Measurements from ENCODE around the gene LARP6.
A peak's percentile ranks its signal among the peaks of the same experiment; 100 is the strongest.
"Not testable (repeated sequence)": the region's sequence is repeated elsewhere in the genome, so short reads cannot be mapped to it uniquely, and the experiment has no call there.

The LARP6 gene

DNA sequence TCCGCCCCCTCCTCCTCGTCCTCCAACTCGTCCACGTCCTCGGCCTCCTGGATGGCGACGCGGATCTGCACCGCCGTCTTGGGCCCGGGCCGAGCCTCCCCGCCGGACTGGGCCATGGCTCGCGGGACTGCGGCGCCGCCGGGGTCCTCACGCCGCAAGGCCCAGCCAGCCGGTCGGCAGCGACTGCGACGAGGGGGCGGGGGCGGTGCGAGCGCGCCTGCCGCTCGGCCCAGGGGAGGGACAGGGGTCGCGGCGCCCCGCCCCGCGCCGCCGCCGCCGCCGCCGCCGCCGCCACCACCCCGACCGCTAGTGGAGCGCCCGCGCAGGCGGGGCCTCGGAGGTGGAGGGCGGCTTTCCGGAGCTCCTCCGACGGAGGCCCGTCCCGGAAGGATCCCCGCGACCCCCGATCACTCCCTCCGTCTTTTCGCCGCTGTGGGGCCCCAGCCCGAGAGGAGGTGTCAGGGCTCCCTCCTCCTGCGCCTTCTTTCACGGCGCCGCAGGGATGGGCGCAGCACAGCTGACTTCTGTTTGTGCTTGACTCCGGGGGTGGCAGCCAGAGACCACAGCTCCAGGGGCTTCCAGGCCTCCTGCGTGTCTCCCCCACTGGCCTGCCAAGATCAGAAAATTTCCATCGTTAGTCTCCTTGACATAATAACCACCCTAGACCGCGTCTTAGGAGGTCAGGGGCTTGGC, at the start of gene LARP6:
LARP6 (minus strand) TSS at position 185 of the 693 bp plus-strand sequence; CDS start at position 116, 69 bp downstream.
- DNase-seq = peak in 1 of 2 experiments; percentile 74

- no peak for DNase-seq
Observed at GRCh38 chr15:70902107-70902506, 48.1 kb upstream of the LARP6 start.

DNA sequence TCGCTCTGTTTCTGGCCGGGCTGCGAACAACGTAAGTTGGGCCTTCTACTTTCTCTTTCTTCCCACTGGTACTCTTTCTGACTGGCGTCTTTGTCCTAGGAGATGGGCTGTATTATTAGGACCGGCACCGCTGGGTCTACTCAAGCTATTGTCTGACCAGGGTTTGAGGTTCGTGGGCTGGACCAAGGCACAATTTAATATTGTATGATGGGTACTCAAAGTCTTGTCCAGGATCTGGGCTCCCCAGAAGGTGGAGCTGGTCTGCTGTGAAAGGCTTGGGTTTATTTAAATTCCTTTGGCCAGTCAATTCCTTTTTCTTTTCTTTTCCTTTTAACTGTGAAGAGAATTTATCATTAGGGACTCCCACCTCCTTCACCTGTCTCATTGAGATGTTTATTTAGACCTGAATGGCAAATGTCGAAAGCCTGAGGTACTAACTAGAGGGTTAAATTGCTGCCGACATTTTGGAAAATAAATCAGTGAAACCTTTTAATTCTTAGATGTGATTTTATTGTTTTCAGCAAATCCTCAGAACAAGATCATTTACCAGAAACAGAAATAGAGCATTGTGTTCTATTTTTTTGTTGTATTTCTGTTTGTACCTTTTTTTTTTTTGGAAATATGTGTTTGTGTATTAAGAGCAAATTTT, 39.1 kb upstream of the LARP6 start:
- peak; percentile 58 to 76 for DNase-seq

DNA sequence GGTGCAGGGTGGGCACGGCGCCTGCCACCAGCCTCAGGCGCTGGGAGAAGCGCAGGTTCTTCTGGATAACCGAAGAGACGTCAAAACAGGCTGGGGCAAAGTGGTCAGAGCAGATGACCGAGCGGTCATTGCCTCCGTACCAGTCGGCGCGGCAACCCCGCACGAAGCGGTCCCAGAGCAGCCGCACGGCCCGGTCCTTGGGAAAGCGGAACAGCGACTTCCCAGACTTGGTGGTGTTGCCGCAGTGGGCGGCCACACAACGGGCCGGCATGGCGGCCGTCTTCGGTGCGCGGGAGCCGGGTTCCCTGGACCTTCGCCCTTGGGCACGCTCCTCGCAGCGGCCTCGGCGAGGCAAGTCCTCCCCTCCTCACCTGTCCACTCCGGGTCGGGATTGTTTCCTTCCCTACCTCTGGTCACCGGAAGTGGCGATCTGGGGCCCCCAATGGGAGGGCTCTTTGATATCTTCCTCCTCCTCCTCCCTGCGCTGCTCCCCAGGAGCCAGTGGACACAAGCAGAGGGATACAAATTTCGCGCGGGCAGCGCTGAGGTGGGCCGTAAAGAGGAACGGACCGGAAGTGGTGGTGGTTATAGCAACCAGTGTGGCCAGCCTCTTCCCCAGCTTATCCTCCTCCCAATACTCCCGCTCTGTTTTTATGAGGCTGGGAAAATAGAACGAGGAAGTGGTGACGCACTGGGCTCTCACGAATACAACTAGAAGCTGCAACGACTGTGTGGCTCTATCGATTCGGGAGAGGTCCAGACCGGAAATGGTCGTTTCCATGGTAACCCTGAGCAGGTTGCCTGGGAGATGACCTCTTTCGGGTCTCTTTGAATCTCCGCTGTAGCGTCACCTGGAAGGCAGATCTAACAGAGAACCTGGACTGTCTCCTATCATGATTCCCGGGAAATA, 38.3 kb upstream of the LARP6 start, which contains the start of the genes LRRC49 and THAP10:
LRRC49 (plus strand) TSS at position 825 of the 910 bp plus-strand sequence; CDS start at position 894, 69 bp downstream.
THAP10 (minus strand) TSS at position 432 of the 910 bp plus-strand sequence; CDS start at position 271, 161 bp downstream.
- peak; percentile 97 to 98 for DNase-seq

DNA sequence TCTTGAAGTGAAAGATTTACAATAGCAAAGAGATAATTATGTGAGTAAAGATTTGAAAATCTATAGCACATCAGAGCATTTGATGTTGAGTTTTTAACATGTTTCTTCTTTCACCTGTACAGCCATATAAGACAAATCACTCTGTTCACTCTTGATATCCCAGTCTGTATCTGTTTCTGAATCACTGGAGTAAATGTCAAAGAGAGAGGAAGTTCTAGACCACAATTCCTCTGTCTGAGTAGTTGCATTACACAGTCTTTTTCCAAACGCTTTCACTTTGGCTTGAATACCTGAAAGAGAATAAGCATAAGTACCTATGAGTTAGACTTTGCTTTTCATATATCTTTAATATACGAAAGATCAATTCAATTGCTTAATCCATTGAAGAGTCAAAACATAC, 28.4 kb upstream of the LARP6 start:
- DNase-seq = no peak

- no peak for DNase-seq
Observed at GRCh38 chr15:70880781-70881180, 26.8 kb upstream of the LARP6 start.

DNA sequence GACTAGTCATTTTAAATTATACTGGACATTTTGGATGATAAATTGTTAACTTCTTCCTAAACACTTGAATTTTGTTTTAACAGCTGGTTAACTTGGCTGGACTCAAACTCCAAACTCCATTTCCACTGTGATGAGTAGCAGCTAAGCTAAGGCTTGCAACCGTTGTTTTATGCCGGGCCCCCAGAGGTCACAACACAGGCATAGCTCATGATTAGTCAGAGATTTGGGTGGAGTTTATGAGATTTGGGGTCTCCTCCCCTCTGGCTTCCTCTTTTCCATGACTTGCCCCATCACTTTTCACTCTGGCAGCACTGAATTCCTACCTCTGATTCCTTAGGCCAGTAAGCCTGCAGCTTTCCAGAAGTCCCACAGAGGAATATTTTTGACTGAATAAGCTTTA, 25.4 kb upstream of the LARP6 start:
- no peak for DNase-seq

DNA sequence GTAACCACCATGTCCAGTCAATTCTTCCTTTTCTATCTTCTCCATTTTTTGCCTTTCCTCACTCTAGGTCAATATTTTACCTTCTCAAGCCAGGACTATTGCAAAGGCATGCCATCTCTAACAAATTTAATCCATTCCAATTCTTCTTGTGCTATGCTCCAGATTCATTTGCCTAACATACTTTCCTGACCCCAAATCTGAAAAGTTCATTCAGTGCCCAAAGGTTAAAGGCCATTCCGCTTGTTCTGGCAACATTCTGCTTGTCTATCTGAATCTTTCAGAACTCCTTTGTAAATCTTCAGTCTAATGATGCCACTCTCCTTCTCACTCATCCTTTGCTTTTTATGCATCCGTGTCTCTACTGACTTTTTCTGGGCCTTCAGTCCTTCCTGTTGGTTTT, 22.7 kb upstream of the LARP6 start:
- no peak for DNase-seq

DNA sequence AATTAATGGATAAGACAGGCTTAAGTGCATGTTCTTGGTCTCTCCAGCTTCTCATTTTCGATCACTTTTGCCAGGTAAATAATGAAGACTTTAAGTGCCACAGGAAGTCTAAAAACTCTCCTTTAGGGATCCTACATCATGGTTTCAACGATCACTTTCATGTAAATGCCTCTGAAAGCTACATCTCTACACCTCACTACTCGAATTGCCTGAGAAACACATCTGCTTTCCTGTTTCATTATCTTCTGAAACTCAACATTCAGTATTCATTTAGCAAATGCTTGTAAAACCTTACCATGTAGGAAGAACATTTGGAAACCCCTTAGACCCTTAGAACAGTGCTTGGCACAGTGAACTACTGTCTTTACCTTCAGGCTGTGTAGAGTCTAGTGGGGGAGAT, 22.1 kb upstream of the LARP6 start:
- DNase-seq = no peak

DNA sequence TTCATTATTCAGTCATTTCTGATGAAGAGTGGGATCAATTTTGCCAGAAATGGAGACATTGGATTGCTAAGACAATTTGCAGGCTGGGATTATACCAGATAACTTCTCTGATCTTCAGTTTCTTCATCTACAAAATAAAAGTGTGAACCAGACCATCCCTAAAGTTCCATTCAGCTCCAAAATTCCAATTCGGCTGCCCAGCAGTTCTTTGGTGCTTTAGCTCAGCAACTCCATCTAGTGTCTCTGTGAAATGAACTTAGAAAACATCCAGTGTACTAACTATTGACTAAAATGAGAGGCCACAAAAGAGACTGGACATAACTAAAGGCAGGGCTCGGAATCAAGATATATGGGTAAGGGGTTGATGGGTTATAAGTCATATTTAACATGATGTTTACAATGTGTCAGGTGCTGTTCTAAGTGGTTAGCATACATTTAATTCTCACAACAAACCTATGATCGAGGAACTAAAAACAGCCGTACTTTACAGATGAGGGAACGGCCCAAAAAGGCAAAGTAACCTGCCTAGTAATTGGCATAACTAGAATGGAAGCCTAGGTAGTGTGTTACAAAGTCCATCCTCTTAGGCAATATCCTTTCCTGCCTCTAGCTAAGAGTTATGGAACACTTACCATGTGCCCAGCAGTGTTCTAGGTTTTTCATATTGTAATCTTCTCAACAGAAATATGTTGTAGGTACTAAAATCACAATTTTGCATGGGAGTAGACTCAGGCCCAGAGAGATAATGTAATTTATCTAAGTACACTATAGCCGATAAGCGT, 21.2 kb upstream of the LARP6 start:
- peak in 1 of 2 experiments; percentile 23 for DNase-seq

DNA sequence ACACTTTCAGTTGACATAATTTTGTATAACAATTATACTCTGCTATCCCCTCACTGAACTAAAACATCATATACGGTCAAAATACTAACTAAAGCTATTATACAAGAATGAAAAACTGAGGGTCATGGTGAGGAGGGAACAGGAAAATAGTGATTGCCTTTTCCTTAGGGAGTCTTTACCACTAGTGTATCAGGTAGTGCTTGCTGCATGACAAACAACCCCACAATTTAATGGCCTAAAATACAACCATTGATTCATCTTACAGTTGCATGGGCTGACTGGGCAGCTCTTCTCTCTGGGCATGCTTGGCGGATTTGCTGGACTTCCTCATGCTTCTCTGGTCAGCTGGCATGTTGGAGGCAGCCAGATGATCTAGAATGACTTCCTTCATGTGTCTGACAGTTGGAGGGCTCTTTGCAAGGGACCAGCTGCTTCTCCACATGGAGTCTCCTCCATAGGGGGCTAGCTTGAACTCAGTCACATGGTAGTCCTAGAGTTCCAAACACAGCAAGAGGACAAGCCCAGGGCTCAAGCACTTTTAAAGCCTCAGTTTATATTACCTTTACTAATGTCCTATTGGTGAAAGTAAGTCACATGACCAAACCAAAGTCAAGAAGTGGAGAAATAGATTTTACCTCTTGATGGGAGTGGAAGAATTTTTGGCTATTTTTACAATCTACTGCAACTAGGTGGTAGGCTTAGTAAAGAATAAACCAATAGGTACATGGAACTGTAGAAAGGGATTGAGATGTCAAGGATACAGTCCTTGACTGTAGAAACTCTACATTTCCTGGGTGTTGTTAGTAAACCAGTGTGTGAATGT, 19.5 kb upstream of the LARP6 start:
- no peak for DNase-seq

- not testable (repeated sequence) for DNase-seq
Observed at GRCh38 chr15:70871490-70871889, 17.5 kb upstream of the LARP6 start.

- no peak for DNase-seq
Observed at GRCh38 chr15:70870051-70870450, 16.1 kb upstream of the LARP6 start.

- DNase-seq = no peak
Observed at GRCh38 chr15:70869346-70869745, 15.4 kb upstream of the LARP6 start.

GRCh38 chr15:70867911-70868467, 14.0 kb upstream of the LARP6 start:
- DNase-seq = no peak

GRCh38 chr15:70866982-70867641, 13.2 kb upstream of the LARP6 start:
- no peak for DNase-seq

DNA sequence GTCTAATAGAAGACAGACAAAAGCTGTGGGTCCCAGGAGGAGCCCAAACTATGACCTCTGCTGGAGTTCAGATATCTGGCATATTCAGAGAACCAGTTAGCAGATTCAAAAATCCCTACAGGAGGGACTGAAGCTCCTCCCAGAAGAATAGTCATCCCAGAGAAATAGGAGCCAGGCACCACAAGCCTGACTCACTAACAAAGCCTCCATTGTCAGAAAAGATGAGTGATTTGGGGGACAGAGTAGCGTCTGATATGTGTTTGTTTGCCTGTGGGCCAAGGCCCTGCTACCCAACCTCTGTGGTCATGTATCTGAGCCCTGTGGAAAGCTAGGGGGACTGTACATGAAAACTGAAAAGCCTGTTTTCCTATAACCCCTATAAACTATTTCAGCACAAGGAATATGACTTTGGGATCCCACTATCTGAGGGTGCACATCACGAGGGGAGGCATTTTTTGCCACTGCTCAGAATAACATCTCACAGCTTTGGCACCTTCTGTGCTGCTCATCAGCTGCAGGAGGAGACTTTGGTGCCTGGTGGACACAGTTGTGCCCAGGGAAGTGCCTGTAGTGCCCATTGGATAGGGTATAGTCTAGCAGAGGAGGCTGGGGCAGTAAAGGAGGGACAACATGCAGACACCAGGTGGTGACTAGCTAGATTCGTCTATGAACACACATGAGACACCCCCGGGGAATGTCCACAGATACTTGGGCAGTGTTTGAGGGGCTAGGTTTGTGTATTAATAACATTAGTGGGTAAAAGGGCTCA, 9.7 kb upstream of the LARP6 start:
- peak in 1 of 2 experiments; percentile 34 for DNase-seq

DNA sequence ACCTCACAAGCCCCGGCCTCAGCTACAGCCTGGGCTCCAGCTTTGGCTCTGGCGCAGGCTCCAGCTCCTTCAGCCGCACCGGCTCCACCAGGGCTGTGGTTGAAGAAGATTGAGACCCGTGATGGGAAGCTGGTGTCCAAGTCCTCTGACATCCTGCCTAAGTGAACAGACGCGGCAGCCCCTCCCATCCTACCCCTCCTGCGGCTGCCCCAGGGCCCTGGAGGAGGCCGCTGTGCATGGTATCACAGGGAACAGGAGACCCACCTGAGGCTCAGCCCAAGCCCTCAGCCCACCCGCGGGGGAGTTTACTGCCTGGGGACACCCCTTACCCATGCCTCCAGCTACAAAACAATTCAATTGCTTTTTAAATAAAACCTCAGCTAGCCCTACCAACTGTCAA, 6.0 kb upstream of the LARP6 start:
- no peak for DNase-seq

DNA sequence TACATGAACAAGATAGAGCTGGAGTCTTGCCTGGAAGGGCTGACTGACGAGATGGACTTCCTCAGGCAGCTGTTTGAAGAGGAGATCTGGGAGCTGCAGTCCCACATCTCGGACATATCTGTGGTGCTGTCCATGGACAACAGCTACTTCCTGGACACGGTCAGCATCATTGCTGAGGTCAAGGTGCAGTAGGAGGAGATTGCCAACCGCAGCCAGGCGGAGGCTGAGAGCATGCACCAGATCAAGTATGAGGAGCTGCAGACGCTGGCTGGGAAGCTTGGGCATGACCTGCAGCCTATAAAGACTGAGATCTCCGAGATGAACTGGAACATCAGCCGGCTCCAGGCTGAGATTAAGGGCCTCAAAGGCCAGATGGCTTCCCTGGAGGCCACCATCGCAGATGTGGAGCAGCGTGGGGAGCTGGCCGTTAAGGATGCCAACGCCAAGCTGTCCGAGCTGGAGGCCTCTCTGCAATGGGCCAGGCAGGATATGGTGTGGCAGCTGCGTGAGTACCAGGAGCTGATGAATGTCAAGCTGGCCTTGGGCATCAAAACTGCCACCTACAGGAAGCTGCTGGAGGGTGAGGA, 5.5 kb upstream of the LARP6 start:
- DNase-seq = no peak

Data from NCI-H526 (cell line).